ENCODE results near the gene SLC6A9. TPM values are rescaled to one million over a fixed set of nuclear protein-coding genes. Genes with fewer than 3 reads are reported as not detected.
A peak's percentile ranks its signal among the peaks of the same experiment; 100 is the strongest.

The SLC6A9 gene
- total and polyA plus RNA-seq, 7 donors: 0.28 to 1.2 (median 0.71) TPM

DNA sequence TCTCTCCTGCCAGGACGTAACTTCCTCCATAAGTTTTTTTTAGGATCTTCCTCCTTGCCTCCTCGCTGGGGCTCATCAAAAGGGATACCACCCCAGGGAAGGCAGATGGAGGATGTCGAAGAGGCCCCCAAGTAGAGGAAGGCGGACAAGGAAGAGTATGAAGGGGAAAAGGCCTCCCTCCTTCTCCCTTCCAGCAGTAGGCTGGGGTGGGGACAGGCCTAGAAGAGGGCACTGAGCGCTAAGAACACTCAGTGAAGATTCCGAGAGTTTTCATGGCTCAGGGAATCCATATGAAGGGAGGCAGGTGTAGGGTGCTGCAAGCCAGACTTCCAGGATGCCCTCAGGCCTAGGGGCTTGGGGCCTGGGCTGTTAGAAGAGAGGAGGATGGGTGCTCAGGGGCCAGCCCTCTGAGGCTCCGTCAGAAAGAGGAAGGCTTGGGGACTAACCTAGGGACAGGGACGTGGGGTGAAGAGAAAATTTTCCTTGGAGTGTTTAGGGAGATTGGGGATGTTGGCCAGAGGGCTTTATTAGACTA lies 1.8 kb upstream of the SLC6A9 start:
- no peaks in the 10 kb centered on the region for H3K9me3 ChIP-seq
- no peak overlapping the region for H3K4me3 ChIP-seq
- DNase-seq (no peak), ATAC-seq (no peak)
- intact Hi-C loops (cut with DNase I): loop anchor here in 1 of 2 donors (10.0 kb wide), 1 partner anchor 268 kb away; no protein-coding TSS in a partner anchor
- TF ChIP-seq, protein P1, sequence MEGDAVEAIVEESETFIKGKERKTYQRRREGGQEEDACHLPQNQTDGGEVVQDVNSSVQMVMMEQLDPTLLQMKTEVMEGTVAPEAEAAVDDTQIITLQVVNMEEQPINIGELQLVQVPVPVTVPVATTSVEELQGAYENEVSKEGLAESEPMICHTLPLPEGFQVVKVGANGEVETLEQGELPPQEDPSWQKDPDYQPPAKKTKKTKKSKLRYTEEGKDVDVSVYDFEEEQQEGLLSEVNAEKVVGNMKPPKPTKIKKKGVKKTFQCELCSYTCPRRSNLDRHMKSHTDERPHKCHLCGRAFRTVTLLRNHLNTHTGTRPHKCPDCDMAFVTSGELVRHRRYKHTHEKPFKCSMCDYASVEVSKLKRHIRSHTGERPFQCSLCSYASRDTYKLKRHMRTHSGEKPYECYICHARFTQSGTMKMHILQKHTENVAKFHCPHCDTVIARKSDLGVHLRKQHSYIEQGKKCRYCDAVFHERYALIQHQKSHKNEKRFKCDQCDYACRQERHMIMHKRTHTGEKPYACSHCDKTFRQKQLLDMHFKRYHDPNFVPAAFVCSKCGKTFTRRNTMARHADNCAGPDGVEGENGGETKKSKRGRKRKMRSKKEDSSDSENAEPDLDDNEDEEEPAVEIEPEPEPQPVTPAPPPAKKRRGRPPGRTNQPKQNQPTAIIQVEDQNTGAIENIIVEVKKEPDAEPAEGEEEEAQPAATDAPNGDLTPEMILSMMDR (IDR thresholded peaks at IDR 0.05): no peak
- no peaks in the 10 kb centered on the region for H3K36me3 ChIP-seq (ENCODE audit: insufficient read depth in 1 of 2, low read depth in 1 of 2)
- no peak overlapping the region for H3K27ac ChIP-seq
- H3K4me1 ChIP-seq: peaks cover 24% of the 10 kb centered on the region
- no peaks in the 10 kb centered on the region for H3K27me3 ChIP-seq (ENCODE audit: insufficient read depth in 3 of 3, low read length in 2 of 3)
- 86 to 90% (median 90%) methylated on average over 8 of the region's 8 CpGs for WGBS, 3 donors

DNA sequence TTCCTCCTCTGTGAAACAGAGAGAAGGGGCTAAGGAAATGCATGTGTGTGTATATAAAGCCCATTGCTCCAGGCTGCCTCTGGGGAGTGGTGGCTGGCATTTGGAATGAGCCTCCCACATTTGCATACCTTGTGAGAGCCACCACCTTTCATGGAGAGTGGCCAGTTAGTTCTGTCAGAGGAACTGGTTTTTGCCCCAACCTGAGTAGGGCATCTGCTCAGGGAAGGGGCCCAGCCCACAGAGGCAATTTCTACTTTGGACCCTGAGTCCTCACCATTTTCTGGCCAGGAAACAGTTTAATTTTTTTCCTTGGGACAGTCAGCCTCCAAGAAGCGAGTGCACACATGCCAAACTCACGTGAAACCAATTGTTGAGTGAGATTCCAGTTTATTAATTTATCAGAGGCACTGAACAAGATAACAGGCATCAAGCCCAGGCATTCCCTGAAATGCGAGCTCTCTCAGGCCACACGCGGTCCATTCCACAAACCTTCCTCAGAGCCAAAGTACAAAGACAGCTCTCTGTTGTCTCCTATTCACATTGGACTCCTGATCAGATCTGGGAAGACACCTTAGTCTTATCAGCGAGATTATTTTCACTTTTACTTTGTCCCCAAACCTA lies 1.0 kb upstream of the SLC6A9 start:
- H3K4me3 ChIP-seq: no peak overlapping the region
- WGBS, 3 donors: 34 to 63% (median 43%) methylated on average over 6 of the region's 6 CpGs
- no peaks in the 10 kb centered on the region for H3K36me3 ChIP-seq (ENCODE audit: insufficient read depth in 1 of 2, low read depth in 1 of 2)
- TF ChIP-seq, protein P1 (IDR thresholded peaks at IDR 0.05): no peak
- no peaks in the 10 kb centered on the region for H3K9me3 ChIP-seq
- ATAC-seq (no peak), DNase-seq (no peak)
- intact Hi-C loops (cut with DNase I): loop anchor here in 1 of 2 donors (10.0 kb wide), 1 partner anchor 267 kb away; no protein-coding TSS in a partner anchor
- H3K27me3 ChIP-seq (ENCODE audit: insufficient read depth in 3 of 3, low read length in 2 of 3): no peaks in the 10 kb centered on the region
- H3K27ac ChIP-seq: no peak overlapping the region
- peaks cover 24% of the 10 kb centered on the region for H3K4me1 ChIP-seq

DNA sequence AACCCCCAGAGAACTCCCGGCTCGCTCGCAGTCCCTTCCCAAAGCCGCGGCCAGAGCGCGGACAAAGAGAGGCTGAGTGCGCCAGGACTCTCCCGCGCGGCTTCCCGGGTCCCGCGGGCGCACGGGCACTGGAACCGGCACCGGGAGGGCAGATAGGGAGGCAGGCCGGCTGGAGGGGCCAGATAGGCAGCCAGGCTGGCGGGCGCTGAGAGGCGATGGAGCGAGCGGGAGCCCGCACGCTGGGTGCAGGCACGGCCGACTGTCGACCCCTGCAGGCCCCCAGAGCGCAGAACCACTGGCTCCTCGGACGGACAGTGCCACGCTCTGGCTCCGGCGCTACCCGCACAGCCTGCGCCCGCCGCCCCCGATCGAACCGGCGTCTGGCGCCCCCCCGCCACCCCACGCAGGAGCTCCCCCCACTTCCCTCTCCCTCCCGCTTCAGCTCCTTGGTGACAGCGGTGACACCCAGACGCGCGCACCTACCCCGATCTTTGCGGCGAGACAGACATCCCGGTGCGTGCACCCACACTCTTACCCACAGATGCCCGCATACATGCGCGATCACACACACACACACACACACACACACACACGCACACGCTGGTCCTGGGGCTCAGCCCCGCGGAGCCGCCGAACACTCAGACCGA lies 534 bp downstream of the SLC6A9 start:
- Histone ChIP-seq H3K4me3 (peak overlapping the region; percentile 88), H3K36me3 (ENCODE audit: insufficient read depth in 1 of 2, low read depth in 1 of 2) (no peaks in the 10 kb centered on the region), H3K27me3 (ENCODE audit: insufficient read depth in 3 of 3, low read length in 2 of 3) (no peaks in the 10 kb centered on the region), H3K27ac (peak overlapping the region; percentile 91), H3K4me1 (peaks cover 12% of the 10 kb centered on the region), H3K9me3 (no peaks in the 10 kb centered on the region)
- DNase-seq (peak in 1 of 2 donors; percentile 31), ATAC-seq (peak; percentile 41 to 56 (median 48))
- intact Hi-C loops (cut with DNase I): loop anchor here in 1 of 2 donors (10.0 kb wide), 1 partner anchor 266 kb away; no protein-coding TSS in a partner anchor
- WGBS, 3 donors: 0 to 1% (median 0%) methylated on average over 33 to 66 of the region's 66 CpGs
- TF ChIP-seq, protein P1 (IDR thresholded peaks at IDR 0.05): no peak

DNA sequence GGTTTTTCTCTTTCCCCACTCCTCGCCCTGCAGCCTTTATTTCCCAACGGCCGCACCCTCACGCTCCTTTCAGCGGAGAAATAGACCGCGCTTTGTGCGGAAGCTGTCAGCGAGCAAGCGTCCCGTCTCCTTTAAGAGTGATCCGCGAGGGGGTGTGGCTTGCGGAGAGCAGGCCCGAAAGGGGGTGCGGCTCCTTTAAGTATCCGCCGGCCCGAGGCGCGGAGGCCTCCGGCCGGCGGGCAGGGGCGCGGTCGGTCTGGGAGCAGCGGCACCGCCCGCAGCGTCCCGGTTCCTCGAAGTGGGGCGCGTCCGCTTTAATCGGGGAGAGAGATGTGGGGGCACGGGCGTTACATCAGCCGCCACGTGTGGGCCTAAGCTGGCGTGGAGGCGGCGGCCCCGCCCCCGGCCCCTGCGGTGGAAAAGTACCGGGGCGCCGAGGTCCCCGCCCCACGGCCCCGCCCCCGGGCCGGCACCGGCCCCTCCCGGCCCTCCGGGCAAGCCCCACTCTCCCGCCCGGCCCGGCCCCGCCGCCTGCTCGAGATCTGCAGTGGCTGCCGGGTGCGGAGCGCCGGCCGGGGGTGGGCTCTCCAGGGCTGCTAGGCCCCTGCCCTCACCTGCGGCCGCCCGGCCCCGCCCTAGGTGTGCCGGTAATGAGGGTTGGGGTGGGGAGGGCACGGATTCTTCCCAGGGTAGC lies 1.2 kb downstream of the SLC6A9 start:
- peak overlapping the region; percentile 88 for H3K4me3 ChIP-seq
- 0 to 1% (median 0%) methylated on average over 40 to 75 of the region's 75 CpGs for WGBS, 3 donors
- peak overlapping the region; percentile 91 for H3K27ac ChIP-seq
- no peaks in the 10 kb centered on the region for H3K27me3 ChIP-seq (ENCODE audit: insufficient read depth in 3 of 3, low read length in 2 of 3)
- intact Hi-C loops (cut with DNase I): loop anchor here in 1 of 2 donors (10.0 kb wide), 1 partner anchor 265 kb away; no protein-coding TSS in a partner anchor
- peaks cover 6% of the 10 kb centered on the region for H3K4me1 ChIP-seq
- DNase-seq (peak; percentile 89 to 93), ATAC-seq (peak; percentile 92 to 95 (median 93))
- H3K36me3 ChIP-seq (ENCODE audit: insufficient read depth in 1 of 2, low read depth in 1 of 2): no peaks in the 10 kb centered on the region
- no peaks in the 10 kb centered on the region for H3K9me3 ChIP-seq
- TF ChIP-seq, protein P1 (IDR thresholded peaks at IDR 0.05): no peak

Data from psoas muscle (tissue), 8 donors.